ENCODE results near the gene KBTBD4. TPM values are rescaled to one million over a fixed set of nuclear protein-coding genes. Genes with fewer than 3 reads are reported as not detected.

KBTBD4 gene
- 12.3 and 27.2 TPM in 2 replicates for total RNA-seq

- peak within 1 kb of the TSS; percentile 95 for H3K4me3 ChIP-seq (ENCODE audit: low read depth, low read length)
- peak; percentile 35 for DNase-seq (ENCODE audit: low read depth)
- no peak for TF ChIP-seq CTCF (conservative IDR thresholded peaks at IDR 0.05; ENCODE audit: low read depth, low read length)
Measured at GRCh38 chr11:47578524-47579494, at the start of gene KBTBD4, which contains the start of gene NDUFS3. TSS of gene KBTBD4 (minus strand) at chr11:47578970. CDS start at chr11:47578951, 19 bp downstream. TSS of gene NDUFS3 (plus strand) at chr11:47579074. CDS start at chr11:47579092, 18 bp downstream.

GRCh38 chr11:47628026-47628425 lies 49.3 kb upstream of the KBTBD4 start:
- no peak for TF ChIP-seq CTCF (conservative IDR thresholded peaks at IDR 0.05; ENCODE audit: low read depth, low read length)

GRCh38 chr11:47626234-47626633 lies 47.5 kb upstream of the KBTBD4 start:
- H3K4me3 ChIP-seq (ENCODE audit: low read depth, low read length): no peak overlapping the region
- no peak for TF ChIP-seq CTCF (conservative IDR thresholded peaks at IDR 0.05; ENCODE audit: low read depth, low read length)
- no peak for DNase-seq (ENCODE audit: low read depth)

More at GRCh38 chr11:47628026-47628425, 49.3 kb upstream of the KBTBD4 start:
- DNase-seq (ENCODE audit: low read depth): no peak
- H3K4me3 ChIP-seq (ENCODE audit: low read depth, low read length): no peak overlapping the region

DNA sequence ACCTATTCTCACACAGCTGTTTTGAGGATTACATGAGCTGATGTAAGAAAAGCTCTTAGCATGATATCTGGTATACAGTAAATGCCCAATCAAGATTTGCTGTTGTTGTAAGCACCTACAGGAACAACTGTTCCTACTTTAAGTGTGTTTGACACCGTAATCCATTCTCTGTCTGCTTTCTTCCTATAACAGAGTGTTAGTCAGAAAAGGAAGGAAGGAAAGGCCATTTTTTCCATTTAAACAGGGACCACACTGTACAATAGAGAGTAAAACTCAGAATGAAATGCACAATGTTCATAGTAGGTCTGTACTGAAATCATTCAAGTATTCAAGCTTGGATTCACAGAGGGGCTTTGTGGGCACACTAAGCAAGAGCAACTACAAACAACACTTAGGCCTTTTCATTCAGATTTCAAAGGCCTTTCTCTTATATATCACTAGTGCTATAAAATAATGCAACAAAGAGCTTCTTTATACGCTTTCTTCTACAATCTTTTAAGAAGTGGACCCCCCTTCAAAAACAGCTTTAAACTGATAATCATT lies 42.1 kb upstream of the KBTBD4 start:
- no peak for TF ChIP-seq CTCF (conservative IDR thresholded peaks at IDR 0.05; ENCODE audit: low read depth, low read length)
- no peak for DNase-seq (ENCODE audit: low read depth)
- H3K4me3 ChIP-seq (ENCODE audit: low read depth, low read length): no peak overlapping the region

DNA sequence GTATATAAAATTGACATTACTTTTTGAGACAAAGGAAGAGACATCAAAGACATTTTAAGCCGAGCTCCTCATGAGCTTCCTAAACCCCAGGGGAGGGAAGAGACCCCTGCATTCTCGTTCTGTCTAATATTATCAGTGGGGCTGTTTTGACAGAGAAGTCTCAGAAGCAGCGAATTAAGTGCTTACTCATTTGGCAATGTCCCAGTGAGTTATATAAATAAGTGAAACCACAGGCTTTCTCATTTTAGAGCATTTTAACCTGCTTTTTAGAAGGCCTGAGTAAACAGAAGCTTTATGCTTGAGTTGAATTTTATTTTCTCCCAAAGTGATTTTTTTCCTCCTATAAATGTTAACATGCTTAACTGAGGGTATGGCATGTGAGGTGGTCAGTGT lies 38.6 kb upstream of the KBTBD4 start:
- no peak for TF ChIP-seq CTCF (conservative IDR thresholded peaks at IDR 0.05; ENCODE audit: low read depth, low read length)
- DNase-seq (ENCODE audit: low read depth): no peak
- no peak overlapping the region for H3K4me3 ChIP-seq (ENCODE audit: low read depth, low read length)

GRCh38 chr11:47616726-47617416 lies 38.1 kb upstream of the KBTBD4 start:
- H3K4me3 ChIP-seq (ENCODE audit: low read depth, low read length): no peak overlapping the region
- TF ChIP-seq CTCF (conservative IDR thresholded peaks at IDR 0.05; ENCODE audit: low read depth, low read length): peak; percentile 75
- DNase-seq (ENCODE audit: low read depth): no peak

Data from epithelial cell of proximal tubule (primary cell).